ENCODE data around the gene NDUFS3. TPM values are rescaled to one million over a fixed set of nuclear protein-coding genes. Genes with fewer than 3 reads are reported as not detected.

NDUFS3 gene
- total and polyA plus RNA-seq, 8 donors, result 28.6 to 210 (median 114) TPM

- H3K9me3 ChIP-seq, result no peaks in the 10 kb centered on the region
- H3K27ac ChIP-seq, result peak overlapping the region in 2 of 5 donors; percentile 0 to 27
- TF ChIP-seq CTCF (IDR thresholded peaks at IDR 0.05) (no peak), POLR2A (IDR thresholded peaks at IDR 0.05) (no peak), EP300 (IDR thresholded peaks at IDR 0.05) (no peak), POLR2AphosphoS5 (IDR thresholded peaks at IDR 0.05) (no peak)
- intact Hi-C loops (cut with DNase I; ENCODE audit: low total_unique reads), result no loop called here
- H3K36me3 ChIP-seq, result peaks cover 23 to 38% (median 30%) of the 10 kb centered on the region in 4 donors
- peaks cover 0 to 12% (median 8%) of the 10 kb centered on the region in 4 donors for H3K4me1 ChIP-seq
- WGBS, 5 donors, result 64 to 84% (median 77%) methylated on average over 6 to 14 of the region's 14 CpGs
- H3K27me3 ChIP-seq, result peaks cover 2 to 41% (median 12%) of the 10 kb centered on the region in 3 donors
- no peak overlapping the region for H3K4me3 ChIP-seq
- DNase-seq, result peak in 1 of 2 donors; percentile 43
These were observed 9.0 kb downstream of the NDUFS3 start for GRCh38 chr11:47587723-47588326.

- peak overlapping the region in 3 of 4 donors; percentile 33 to 43 (median 42) for H3K4me3 ChIP-seq
- 72 to 80% (median 78%) methylated on average over 10 to 11 of the region's 11 CpGs for WGBS, 5 donors
- no peaks in the 10 kb centered on the region for H3K9me3 ChIP-seq
- intact Hi-C loops (cut with DNase I; ENCODE audit: low total_unique reads), result no loop called here
- H3K27ac ChIP-seq, result peak overlapping the region in 1 of 5 donors; percentile 72
- TF ChIP-seq CTCF (IDR thresholded peaks at IDR 0.05), result no peak
- TF ChIP-seq POLR2A (IDR thresholded peaks at IDR 0.05), result no peak
- no peak for TF ChIP-seq POLR2AphosphoS5 (IDR thresholded peaks at IDR 0.05)
- no peak for TF ChIP-seq EP300 (IDR thresholded peaks at IDR 0.05)
- peaks cover 9 to 22% (median 17%) of the 10 kb centered on the region in 4 donors for H3K4me1 ChIP-seq
- peaks cover 3 to 54% (median 25%) of the 10 kb centered on the region in 3 donors for H3K27me3 ChIP-seq
- DNase-seq, result no peak
- peaks cover 10 to 25% (median 17%) of the 10 kb centered on the region in 4 donors for H3K36me3 ChIP-seq
These were observed 10.2 kb downstream of the NDUFS3 start for GRCh38 chr11:47589118-47589517.

GRCh38 chr11:47589584-47589976 is 10.7 kb downstream of the NDUFS3 start:
- peak in 1 of 2 donors; percentile 70 for DNase-seq
- TF ChIP-seq POLR2A (IDR thresholded peaks at IDR 0.05) (no peak), POLR2AphosphoS5 (IDR thresholded peaks at IDR 0.05) (no peak), CTCF (IDR thresholded peaks at IDR 0.05) (no peak), EP300 (IDR thresholded peaks at IDR 0.05) (no peak)
- 20 to 78% (median 50%) methylated on average over 43 to 51 of the region's 51 CpGs for WGBS, 5 donors
- intact Hi-C loops (cut with DNase I; ENCODE audit: low total_unique reads), result no loop called here
- Histone ChIP-seq H3K9me3 (no peaks in the 10 kb centered on the region), H3K4me3 (peak overlapping the region; percentile 30 to 43 (median 38)), H3K27ac (peak overlapping the region in 1 of 5 donors; percentile 72), H3K4me1 (peaks cover 13 to 26% (median 21%) of the 10 kb centered on the region in 4 donors), H3K36me3 (peaks cover 5 to 21% (median 12%) of the 10 kb centered on the region in 4 donors), H3K27me3 (peaks cover 3 to 59% (median 29%) of the 10 kb centered on the region in 3 donors)

- H3K36me3 ChIP-seq, result peaks cover 0 to 14% (median 6%) of the 10 kb centered on the region in 4 donors
- peaks cover 13 to 26% (median 21%) of the 10 kb centered on the region in 4 donors for H3K4me1 ChIP-seq
- H3K27me3 ChIP-seq, result peaks cover 3 to 65% (median 36%) of the 10 kb centered on the region in 3 donors
- H3K27ac ChIP-seq, result peak overlapping the region in 1 of 5 donors; percentile 72
- WGBS, 5 donors, result 34 to 55% (median 47%) methylated on average over 28 to 122 of the region's 122 CpGs
- peak in 1 of 2 donors; percentile 87 for DNase-seq
- TF ChIP-seq CTCF (IDR thresholded peaks at IDR 0.05) (no peak), POLR2A (IDR thresholded peaks at IDR 0.05) (no peak), POLR2AphosphoS5 (IDR thresholded peaks at IDR 0.05) (no peak), EP300 (IDR thresholded peaks at IDR 0.05) (no peak)
- peak overlapping the region; percentile 30 to 43 (median 38) for H3K4me3 ChIP-seq
- H3K9me3 ChIP-seq, result no peaks in the 10 kb centered on the region
- intact Hi-C loops (cut with DNase I; ENCODE audit: low total_unique reads), result no loop called here
These were observed 11.3 kb downstream of the NDUFS3 start for GRCh38 chr11:47589977-47590861.
